Stomach smooth muscle (tissue), 2 donors: Measurements from ENCODE around the gene ARRB1.

Experiments
- H3K27ac ChIP-seq: one replicate; pipeline ENCODE4 v1.7.0; 2013; ENCODE audit warnings: mild to moderate bottlenecking, low read length, inconsistent platforms
- H3K27me3 ChIP-seq, 2 donors: one replicate each; pipeline ENCODE4 v1.7.0; 2013; ENCODE audit warnings: low read length in 2 of 2; ENCODE audit not compliant: insufficient read depth in 2 of 2, control insufficient read depth in 1 of 2
- H3K36me3 ChIP-seq, 2 donors: one replicate each; pipeline ENCODE4 v1.7.0; 2013; ENCODE audit warnings: low read length in 2 of 2; ENCODE audit not compliant: control insufficient read depth in 2 of 2, insufficient read depth in 2 of 2
- H3K4me1 ChIP-seq: one replicate; pipeline ENCODE4 v1.7.0; 2013; ENCODE audit warnings: low read length; ENCODE audit not compliant: control insufficient read depth, insufficient read depth
- H3K4me3 ChIP-seq, 2 donors: one replicate each; pipeline ENCODE4 v1.7.0; 2013; ENCODE audit warnings: low read length in 2 of 2
- H3K9ac ChIP-seq, 2 donors: one replicate each; pipeline ENCODE4 v1.7.0; 2013; ENCODE audit warnings: low read length in 2 of 2, mild to moderate bottlenecking in 1 of 2
- H3K9me3 ChIP-seq, 2 donors: one replicate each; pipeline ENCODE4 v1.7.0; 2013; ENCODE audit warnings: low read length in 2 of 2; ENCODE audit not compliant: control insufficient read depth in 2 of 2
- donor health status: healthy.
- donor health status: Pancreatic carcinoma.

Gene ARRB1

DNA sequence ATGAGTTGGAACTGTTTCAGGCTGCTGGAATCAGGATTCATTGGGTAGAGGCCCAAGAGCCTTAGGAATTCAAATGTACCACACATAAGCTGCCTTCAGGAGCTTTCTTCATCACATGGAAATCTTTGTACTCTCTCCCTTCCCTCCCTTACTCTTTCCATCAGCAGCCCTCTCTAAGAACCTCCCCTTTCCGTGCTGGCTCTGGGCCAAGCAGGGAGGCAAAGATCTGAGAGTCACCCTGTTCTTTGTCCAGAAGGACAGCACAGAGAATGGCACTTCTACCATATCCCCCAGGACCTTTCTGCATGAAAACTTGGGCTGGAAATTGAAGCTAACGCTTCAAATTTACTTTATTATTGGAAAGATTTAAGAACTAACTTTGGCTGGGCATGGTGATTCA lies 131.6 kb downstream of the ARRB1 start:
- H3K27ac ChIP-seq = no peak overlapping the region
- peaks cover 0 to 7% of the 10 kb centered on the region in 2 donors for H3K27me3 ChIP-seq
- no peaks in the 10 kb centered on the region for H3K4me1 ChIP-seq
- H3K4me3 ChIP-seq = no peak overlapping the region
- no peaks in the 10 kb centered on the region for H3K9me3 ChIP-seq
- no peak overlapping the region for H3K9ac ChIP-seq
- no peaks in the 10 kb centered on the region for H3K36me3 ChIP-seq

GRCh38 chr11:75214843-75215242 lies 136.6 kb downstream of the ARRB1 start:
- no peak overlapping the region for H3K27ac ChIP-seq
- no peaks in the 10 kb centered on the region for H3K36me3 ChIP-seq
- no peak overlapping the region for H3K4me3 ChIP-seq
- H3K9ac ChIP-seq = no peak overlapping the region
- H3K9me3 ChIP-seq = peaks cover 0 to 8% of the 10 kb centered on the region in 2 donors
- peaks cover 0 to 11% of the 10 kb centered on the region in 2 donors for H3K27me3 ChIP-seq
- no peaks in the 10 kb centered on the region for H3K4me1 ChIP-seq

GRCh38 chr11:75214411-75214821 lies 137.0 kb downstream of the ARRB1 start:
- Histone ChIP-seq H3K27ac (no peak overlapping the region), H3K36me3 (no peaks in the 10 kb centered on the region)

More at GRCh38 chr11:75214411-75214821, 137.0 kb downstream of the ARRB1 start:
- Histone ChIP-seq H3K9ac (no peak overlapping the region), H3K27me3 (peaks cover 0 to 15% of the 10 kb centered on the region in 2 donors), H3K9me3 (peaks cover 0 to 8% of the 10 kb centered on the region in 2 donors), H3K4me1 (no peaks in the 10 kb centered on the region), H3K4me3 (no peak overlapping the region)
